WTC11 (cell line): ENCODE results near the gene RSBN1L. TPM values are rescaled to one million over a fixed set of nuclear protein-coding genes. Genes with fewer than 3 reads are reported as not detected.

Experiments used
- ATAC-seq: fragments of 200-7000 bp; cut with Tn5 transposase; 2 replicates; pipeline ENCODE4 v1.10.0; 2021; ENCODE audit warnings: mild to moderate bottlenecking, moderate library complexity
- CTCF ChIA-PET: fragments of 300-600 bp; sonication (Branson Sonifier 250); formaldehyde crosslinking; loops from one replicate; lab custom pipeline; 2021; ENCODE audit warnings: antibody characterized with exemption; lab: Charles Lee
- POLR2A ChIA-PET: fragments of 350-600 bp; sonication (Branson Sonifier 250); formaldehyde crosslinking; loops from one replicate; lab custom pipeline; 2021; ENCODE audit warnings: antibody characterized with exemption; lab: Charles Lee
- DNase-seq: peaks from one replicate; pipeline ENCODE4 v3.0.0; 2021; ENCODE audit warnings: low spot score
- H3K27ac Mint-ChIP-seq: 2 replicates; pipeline ENCODE4 v1.8.0; 2021; ENCODE audit warnings: mixed read lengths
- H3K27me3 Mint-ChIP-seq: 2 replicates; pipeline ENCODE4 v1.8.0; 2021; ENCODE audit warnings: low read depth, mild to moderate bottlenecking, moderate library complexity, mixed read lengths
- H3K36me3 Mint-ChIP-seq: 2 replicates; pipeline ENCODE4 v1.8.0; 2021; ENCODE audit warnings: mixed read lengths
- H3K4me1 Mint-ChIP-seq: 2 replicates; pipeline ENCODE4 v1.8.0; 2022; ENCODE audit warnings: mixed read lengths
- H3K4me3 Mint-ChIP-seq: 2 replicates; pipeline ENCODE4 v1.8.0; 2021; ENCODE audit warnings: mild to moderate bottlenecking, moderate library complexity, mixed read lengths
- H3K9me3 Mint-ChIP-seq: 2 replicates; pipeline ENCODE4 v1.8.0; 2021; ENCODE audit warnings: mixed read lengths
- CREM ChIP-seq: sonication (generic); formaldehyde crosslinking; IDR thresholded peaks from 2 replicates; pipeline ENCODE4 v1.8.1; 2022; ENCODE audit warnings: mild to moderate bottlenecking, missing genetic modification reagents, moderate library complexity
- ELF4 ChIP-seq: sonication (generic); formaldehyde crosslinking; IDR thresholded peaks from 2 replicates; pipeline ENCODE4 v1.8.1; 2022; ENCODE audit warnings: low read depth, mild to moderate bottlenecking, moderate library complexity, missing genetic modification reagents
- GTF2I ChIP-seq: fragments of 250-450 bp; sonication (Bioruptor Pico); conservative IDR thresholded peaks from 2 replicates; pipeline ENCODE4 v1.4.0; 2021; ENCODE audit warnings: mild to moderate bottlenecking
- MXD4 ChIP-seq: fragments of 250-450 bp; sonication (Bioruptor Pico); IDR thresholded peaks from 2 replicates; pipeline ENCODE4 v1.8.0; 2021; ENCODE audit warnings: mild to moderate bottlenecking, moderate library complexity, borderline replicate concordance
- MYBL2 ChIP-seq: sonication (generic); formaldehyde crosslinking; IDR thresholded peaks from 2 replicates; pipeline ENCODE4 v1.8.1; 2023; ENCODE audit warnings: mild to moderate bottlenecking, moderate library complexity, missing genetic modification reagents
- SMAD4 ChIP-seq: sonication (generic); formaldehyde crosslinking; IDR thresholded peaks from 2 replicates; pipeline ENCODE4 v1.8.0; 2022; ENCODE audit warnings: mild to moderate bottlenecking, missing genetic modification reagents
- SOX15 ChIP-seq: fragments of 250-450 bp; sonication (Bioruptor Pico); IDR thresholded peaks from 2 replicates; pipeline ENCODE4 v1.9.0; 2021; ENCODE audit warnings: mild to moderate bottlenecking
- TCF7 ChIP-seq: sonication (generic); formaldehyde crosslinking; IDR thresholded peaks from 2 replicates; pipeline ENCODE4 v1.8.0; 2022; ENCODE audit warnings: mild to moderate bottlenecking, low read depth, missing genetic modification reagents, moderate library complexity
- ZNF121 ChIP-seq: sonication (generic); formaldehyde crosslinking; IDR thresholded peaks from 2 replicates; pipeline ENCODE4 v1.8.0; 2023; ENCODE audit warnings: missing genetic modification reagents
- ZNF138 ChIP-seq: sonication (generic); formaldehyde crosslinking; conservative IDR thresholded peaks from 2 replicates; pipeline ENCODE4 v1.8.1; 2022; ENCODE audit warnings: mild to moderate bottlenecking, moderate library complexity, missing genetic modification reagents
- ZNF232 ChIP-seq: sonication (generic); formaldehyde crosslinking; IDR thresholded peaks from 2 replicates; pipeline ENCODE4 v1.8.0; 2022; ENCODE audit warnings: mild to moderate bottlenecking, missing genetic modification reagents
- ZNF317 ChIP-seq: sonication (generic); formaldehyde crosslinking; IDR thresholded peaks from 2 replicates; pipeline ENCODE4 v1.8.1; 2023; ENCODE audit warnings: low read depth, mild to moderate bottlenecking, moderate library complexity, missing genetic modification reagents, borderline replicate concordance
- ZNF416 ChIP-seq: fragments of 250-450 bp; sonication (Bioruptor Pico); IDR thresholded peaks from 2 replicates; pipeline ENCODE4 v1.9.0; 2021; ENCODE audit warnings: mild to moderate bottlenecking, inconsistent platforms
- ZNF423 ChIP-seq: fragments of 250-450 bp; sonication (Bioruptor Pico); IDR thresholded peaks from 2 replicates; pipeline ENCODE4 v2.1.2; 2022; ENCODE audit warnings: mild to moderate bottlenecking, moderate library complexity
- total RNA-seq: library from RNA; stranded (reverse); gene quantifications from 3 replicates; pipeline ENCODE4 v1.2.3, GENCODE V29; 2021
- TF ChIP-seq, protein P1 (sequence below): sonication (generic); formaldehyde crosslinking; conservative IDR thresholded peaks from 2 replicates; pipeline ENCODE4 v1.8.1; 2023; ENCODE audit warnings: mild to moderate bottlenecking, low read depth, missing genetic modification reagents, moderate library complexity
- TF ChIP-seq, protein P2 (sequence below): sonication (generic); formaldehyde crosslinking; IDR thresholded peaks from 2 replicates; pipeline ENCODE4 v1.8.1; 2022; ENCODE audit warnings: low read depth, missing genetic modification reagents, borderline replicate concordance
- TF ChIP-seq, protein P3 (sequence below): sonication (generic); formaldehyde crosslinking; IDR thresholded peaks from 2 replicates; pipeline ENCODE4 v1.8.0; 2022; ENCODE audit warnings: mild to moderate bottlenecking, missing genetic modification reagents
- TF ChIP-seq, protein P4 (sequence below): sonication (generic); formaldehyde crosslinking; IDR thresholded peaks from 2 replicates; pipeline ENCODE4 v1.8.1; 2022; ENCODE audit warnings: mild to moderate bottlenecking, moderate library complexity, missing genetic modification reagents

RSBN1L gene
- total RNA-seq, 1 experiment from 2014 or later = 16.8 TPM

DNA sequence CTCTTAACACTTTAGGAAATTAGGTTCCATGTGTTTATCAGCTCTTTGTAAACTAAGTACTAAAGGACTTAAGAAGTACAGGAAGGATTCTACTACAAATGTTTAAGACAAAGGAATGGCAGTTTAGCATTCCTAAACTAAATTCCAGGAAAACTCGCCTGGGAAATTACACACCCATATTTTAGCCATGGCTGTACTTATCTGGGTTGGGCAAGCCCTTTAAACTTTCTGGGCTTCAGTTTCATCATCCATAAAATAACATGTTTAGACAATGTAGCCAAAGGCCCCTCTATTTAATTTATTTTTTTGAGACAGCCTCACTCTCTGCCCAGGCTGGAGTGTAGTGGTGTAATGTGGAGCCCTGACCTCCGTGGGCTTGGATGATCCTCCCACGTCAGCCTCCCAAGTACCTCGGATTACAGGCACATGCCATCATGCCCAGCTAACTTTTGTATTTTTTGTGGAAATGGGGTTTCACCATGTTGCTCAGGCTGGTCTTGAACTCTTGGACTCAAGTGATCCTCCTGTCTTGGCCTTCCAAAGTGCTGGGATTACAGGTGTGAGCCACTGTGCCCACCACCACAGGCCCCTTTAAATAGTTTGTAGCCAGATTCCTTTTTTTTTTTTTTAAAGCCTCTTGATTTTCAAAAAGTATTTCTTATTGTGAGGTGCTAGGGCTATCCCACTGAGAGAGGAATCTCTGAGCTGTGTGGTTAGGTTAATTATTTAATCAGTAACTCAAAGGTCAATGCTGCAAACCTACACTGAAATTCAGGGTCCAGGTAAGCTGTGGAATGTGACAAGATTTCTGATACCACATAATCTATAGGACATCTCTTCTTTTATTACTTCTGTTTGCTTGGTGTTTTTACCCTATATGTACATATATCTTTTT, 69.9 kb downstream of the RSBN1L start:
- ATAC-seq = no peak; the same call in 1 of the 2 replicates
- Mint-ChIP-seq H3K36me3 (peaks cover 9% of the 10 kb centered on the region), H3K27ac (peak overlapping the region; percentile 70), H3K27me3 (no peaks in the 10 kb centered on the region), H3K9me3 (no peaks in the 10 kb centered on the region), H3K4me3 (no peak overlapping the region), H3K4me1 (peaks cover 16% of the 10 kb centered on the region)
- no peak for TF ChIP-seq CREM (CRISPR knock-in tag)
- no peak for TF ChIP-seq ZNF138 (CRISPR knock-in tag)
- TF ChIP-seq ZNF317 (CRISPR knock-in tag) = no peak
- TF ChIP-seq SOX15 = no peak
- no peak for TF ChIP-seq ZNF232
- TF ChIP-seq MXD4 (CRISPR knock-in tag) = no peak
- TF ChIP-seq, protein P1, sequence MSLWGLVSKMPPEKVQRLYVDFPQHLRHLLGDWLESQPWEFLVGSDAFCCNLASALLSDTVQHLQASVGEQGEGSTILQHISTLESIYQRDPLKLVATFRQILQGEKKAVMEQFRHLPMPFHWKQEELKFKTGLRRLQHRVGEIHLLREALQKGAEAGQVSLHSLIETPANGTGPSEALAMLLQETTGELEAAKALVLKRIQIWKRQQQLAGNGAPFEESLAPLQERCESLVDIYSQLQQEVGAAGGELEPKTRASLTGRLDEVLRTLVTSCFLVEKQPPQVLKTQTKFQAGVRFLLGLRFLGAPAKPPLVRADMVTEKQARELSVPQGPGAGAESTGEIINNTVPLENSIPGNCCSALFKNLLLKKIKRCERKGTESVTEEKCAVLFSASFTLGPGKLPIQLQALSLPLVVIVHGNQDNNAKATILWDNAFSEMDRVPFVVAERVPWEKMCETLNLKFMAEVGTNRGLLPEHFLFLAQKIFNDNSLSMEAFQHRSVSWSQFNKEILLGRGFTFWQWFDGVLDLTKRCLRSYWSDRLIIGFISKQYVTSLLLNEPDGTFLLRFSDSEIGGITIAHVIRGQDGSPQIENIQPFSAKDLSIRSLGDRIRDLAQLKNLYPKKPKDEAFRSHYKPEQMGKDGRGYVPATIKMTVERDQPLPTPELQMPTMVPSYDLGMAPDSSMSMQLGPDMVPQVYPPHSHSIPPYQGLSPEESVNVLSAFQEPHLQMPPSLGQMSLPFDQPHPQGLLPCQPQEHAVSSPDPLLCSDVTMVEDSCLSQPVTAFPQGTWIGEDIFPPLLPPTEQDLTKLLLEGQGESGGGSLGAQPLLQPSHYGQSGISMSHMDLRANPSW (CRISPR knock-in tag) = no peak
- TF ChIP-seq TCF7 (CRISPR knock-in tag) = no peak
- no peak for TF ChIP-seq ELF4 (CRISPR knock-in tag)
- no peak for TF ChIP-seq SMAD4 (CRISPR knock-in tag)
- TF ChIP-seq MYBL2 (CRISPR knock-in tag) = no peak
- no peak for TF ChIP-seq ZNF423
- TF ChIP-seq, protein P2, sequence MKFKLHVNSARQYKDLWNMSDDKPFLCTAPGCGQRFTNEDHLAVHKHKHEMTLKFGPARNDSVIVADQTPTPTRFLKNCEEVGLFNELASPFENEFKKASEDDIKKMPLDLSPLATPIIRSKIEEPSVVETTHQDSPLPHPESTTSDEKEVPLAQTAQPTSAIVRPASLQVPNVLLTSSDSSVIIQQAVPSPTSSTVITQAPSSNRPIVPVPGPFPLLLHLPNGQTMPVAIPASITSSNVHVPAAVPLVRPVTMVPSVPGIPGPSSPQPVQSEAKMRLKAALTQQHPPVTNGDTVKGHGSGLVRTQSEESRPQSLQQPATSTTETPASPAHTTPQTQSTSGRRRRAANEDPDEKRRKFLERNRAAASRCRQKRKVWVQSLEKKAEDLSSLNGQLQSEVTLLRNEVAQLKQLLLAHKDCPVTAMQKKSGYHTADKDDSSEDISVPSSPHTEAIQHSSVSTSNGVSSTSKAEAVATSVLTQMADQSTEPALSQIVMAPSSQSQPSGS (CRISPR knock-in tag) = no peak
- TF ChIP-seq ZNF416 (CRISPR knock-in tag) = no peak
- TF ChIP-seq, protein P3, sequence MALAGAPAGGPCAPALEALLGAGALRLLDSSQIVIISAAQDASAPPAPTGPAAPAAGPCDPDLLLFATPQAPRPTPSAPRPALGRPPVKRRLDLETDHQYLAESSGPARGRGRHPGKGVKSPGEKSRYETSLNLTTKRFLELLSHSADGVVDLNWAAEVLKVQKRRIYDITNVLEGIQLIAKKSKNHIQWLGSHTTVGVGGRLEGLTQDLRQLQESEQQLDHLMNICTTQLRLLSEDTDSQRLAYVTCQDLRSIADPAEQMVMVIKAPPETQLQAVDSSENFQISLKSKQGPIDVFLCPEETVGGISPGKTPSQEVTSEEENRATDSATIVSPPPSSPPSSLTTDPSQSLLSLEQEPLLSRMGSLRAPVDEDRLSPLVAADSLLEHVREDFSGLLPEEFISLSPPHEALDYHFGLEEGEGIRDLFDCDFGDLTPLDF = no peak
- TF ChIP-seq, protein P4, sequence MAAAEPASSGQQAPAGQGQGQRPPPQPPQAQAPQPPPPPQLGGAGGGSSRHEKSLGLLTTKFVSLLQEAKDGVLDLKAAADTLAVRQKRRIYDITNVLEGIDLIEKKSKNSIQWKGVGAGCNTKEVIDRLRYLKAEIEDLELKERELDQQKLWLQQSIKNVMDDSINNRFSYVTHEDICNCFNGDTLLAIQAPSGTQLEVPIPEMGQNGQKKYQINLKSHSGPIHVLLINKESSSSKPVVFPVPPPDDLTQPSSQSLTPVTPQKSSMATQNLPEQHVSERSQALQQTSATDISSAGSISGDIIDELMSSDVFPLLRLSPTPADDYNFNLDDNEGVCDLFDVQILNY = no peak
- POLR2A ChIA-PET = no interaction called here
- CTCF ChIA-PET = no interaction called here
- no peak for DNase-seq

DNA sequence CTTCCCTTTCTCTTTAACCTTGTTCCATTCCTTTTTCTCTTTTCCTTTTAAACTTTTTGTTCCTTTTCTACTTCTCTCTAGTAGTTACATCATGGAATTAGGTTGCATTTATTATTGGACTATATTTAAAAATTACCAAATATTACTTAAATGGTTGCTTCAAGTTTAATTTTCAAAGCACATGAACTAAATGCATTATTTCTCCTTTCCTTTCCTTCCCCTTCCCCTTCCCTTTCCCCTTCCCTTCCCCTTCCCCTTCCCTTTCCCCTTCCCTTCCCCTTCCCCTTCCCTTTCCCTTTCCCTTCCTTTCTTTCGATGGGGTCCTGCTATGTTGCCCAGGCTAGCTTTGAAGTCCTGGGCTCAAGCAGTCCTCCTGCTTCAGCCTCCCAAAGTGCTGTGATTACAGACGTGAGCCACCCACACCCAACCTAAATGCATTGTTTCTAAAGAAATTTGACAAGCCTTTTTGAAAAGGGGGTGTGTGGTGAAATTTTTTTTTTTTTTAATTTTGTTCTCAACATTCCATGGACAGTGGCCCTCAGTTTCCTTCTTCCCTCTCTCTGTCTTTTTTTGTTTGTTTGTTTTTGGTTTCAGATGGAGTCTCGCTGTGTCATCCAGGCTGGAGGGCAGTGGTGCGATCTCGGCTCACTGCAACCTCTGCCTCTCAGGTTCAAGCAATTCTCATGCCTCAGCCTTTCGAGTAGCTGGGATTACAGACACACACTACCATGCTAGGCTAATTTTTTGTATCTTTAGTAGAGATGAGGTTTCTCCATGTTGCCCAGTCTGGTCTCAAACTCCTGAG, 70.7 kb downstream of the RSBN1L start:
- H3K27ac Mint-ChIP-seq = peak overlapping the region; percentile 96
- no peaks in the 10 kb centered on the region for H3K9me3 Mint-ChIP-seq
- H3K36me3 Mint-ChIP-seq = peaks cover 9% of the 10 kb centered on the region
- ChIA-PET POLR2A (interaction anchor here (0.7 kb wide), 1 partner anchor 219 kb away, joined by 5 read pairs; no protein-coding TSS in a partner anchor), CTCF (interaction anchor here (1.0 kb wide), 1 partner anchor 71 kb away, joined by 3 read pairs; no protein-coding TSS in a partner anchor)
- H3K4me3 Mint-ChIP-seq = no peak overlapping the region
- H3K27me3 Mint-ChIP-seq = no peaks in the 10 kb centered on the region
- peaks cover 16% of the 10 kb centered on the region for H3K4me1 Mint-ChIP-seq
- no peak for TF ChIP-seq ZNF232
- TF ChIP-seq GTF2I (CRISPR knock-in tag) = 0 out of 2 replicates have a peak, but pooled peaks have one; percentile 35
- peak; percentile 94 for TF ChIP-seq ZNF121
- DNase-seq (no peak), ATAC-seq (no peak)
